ENCODE measurements around the gene INCA1. TPM values are rescaled to one million over a fixed set of nuclear protein-coding genes. Genes with fewer than 3 reads are reported as not detected.

The INCA1 gene
- total and polyA plus RNA-seq, 2 experiments from 2014 or later: 2.7 to 4.1 TPM

- Histone ChIP-seq H3K9me3 (ENCODE audit: low read depth) (no peaks in the 10 kb centered on the region), H3K36me3 (replicated peaks; ENCODE audit: insufficient read depth, low read depth) (no peaks in the 10 kb centered on the region), H3K4me1 (ENCODE audit: insufficient read depth) (no peaks in the 10 kb centered on the region), H3K4me2 (no peak overlapping the region), H3K27me3 (no peaks in the 10 kb centered on the region), H4K20me1 (ENCODE audit: insufficient read depth, poor library complexity, severe bottlenecking) (no peaks in the 10 kb centered on the region), H3K9me2 (replicated peaks; ENCODE audit: insufficient read depth) (no peaks in the 10 kb centered on the region), H3K27ac (no peak overlapping the region), H2AFZ (no peak overlapping the region), H3K79me2 (no peaks in the 10 kb centered on the region), H3K4me3 (no peak overlapping the region)
- no peak for DNase-seq (ENCODE audit: low spot score)
- 91% methylated on average over 6 of the region's 6 CpGs for WGBS (ENCODE audit: low lambda C conversion rate, missing lambda C conversion rate)
- no peak for TF ChIP-seq EZH2phosphoT487 (IDR thresholded peaks at IDR 0.05; ENCODE audit: low read depth, severe bottlenecking, unreplicated experiment)
- no peak for TF ChIP-seq CTCF (IDR thresholded peaks at IDR 0.05; ENCODE audit: poor library complexity)
- TF ChIP-seq EZH2 (IDR thresholded peaks at IDR 0.05; ENCODE audit: borderline replicate concordance): no peak
Measured at GRCh38 chr17:5011928-5012327, 14.6 kb upstream of the INCA1 start.

GRCh38 chr17:5003214-5003867 is 6.0 kb upstream of the INCA1 start:
- Histone ChIP-seq H3K79me2 (peaks cover 24% of the 10 kb centered on the region), H2AFZ (no peak overlapping the region), H3K4me3 (no peak overlapping the region), H3K27me3 (no peaks in the 10 kb centered on the region), H3K9me3 (ENCODE audit: low read depth) (no peaks in the 10 kb centered on the region), H4K20me1 (ENCODE audit: insufficient read depth, poor library complexity, severe bottlenecking) (peaks cover 12% of the 10 kb centered on the region), H3K9me2 (replicated peaks; ENCODE audit: insufficient read depth) (no peaks in the 10 kb centered on the region), H3K4me2 (no peak overlapping the region), H3K36me3 (replicated peaks; ENCODE audit: insufficient read depth, low read depth) (no peaks in the 10 kb centered on the region), H3K4me1 (ENCODE audit: insufficient read depth) (peaks cover 13% of the 10 kb centered on the region), H3K27ac (no peak overlapping the region)
- no peak for DNase-seq (ENCODE audit: low spot score)
- 96% methylated on average over 17 of the region's 18 CpGs for WGBS (ENCODE audit: low lambda C conversion rate, missing lambda C conversion rate)
- TF ChIP-seq CTCF (IDR thresholded peaks at IDR 0.05; ENCODE audit: poor library complexity) (no peak), EZH2 (IDR thresholded peaks at IDR 0.05; ENCODE audit: borderline replicate concordance) (no peak), EZH2phosphoT487 (IDR thresholded peaks at IDR 0.05; ENCODE audit: low read depth, severe bottlenecking, unreplicated experiment) (no peak)

GRCh38 chr17:5002121-5002788 is 4.9 kb upstream of the INCA1 start:
- TF ChIP-seq EZH2phosphoT487 (IDR thresholded peaks at IDR 0.05; ENCODE audit: low read depth, severe bottlenecking, unreplicated experiment) (no peak), CTCF (IDR thresholded peaks at IDR 0.05; ENCODE audit: poor library complexity) (no peak), EZH2 (IDR thresholded peaks at IDR 0.05; ENCODE audit: borderline replicate concordance) (no peak)
- H3K4me3 ChIP-seq: no peak overlapping the region
- peaks cover 28% of the 10 kb centered on the region for H3K79me2 ChIP-seq
- no peaks in the 10 kb centered on the region for H3K36me3 ChIP-seq (replicated peaks; ENCODE audit: insufficient read depth, low read depth)
- H2AFZ ChIP-seq: no peak overlapping the region
- no peaks in the 10 kb centered on the region for H3K9me2 ChIP-seq (replicated peaks; ENCODE audit: insufficient read depth)
- no peak for DNase-seq (ENCODE audit: low spot score)
- WGBS (ENCODE audit: low lambda C conversion rate, missing lambda C conversion rate): 98% methylated on average over 20 of the region's 20 CpGs
- no peak overlapping the region for H3K4me2 ChIP-seq
- peaks cover 13% of the 10 kb centered on the region for H3K4me1 ChIP-seq (ENCODE audit: insufficient read depth)
- H3K27me3 ChIP-seq: no peaks in the 10 kb centered on the region
- H3K27ac ChIP-seq: no peak overlapping the region
- no peaks in the 10 kb centered on the region for H3K9me3 ChIP-seq (ENCODE audit: low read depth)
- H4K20me1 ChIP-seq (ENCODE audit: insufficient read depth, poor library complexity, severe bottlenecking): peaks cover 12% of the 10 kb centered on the region

Data from hepatocyte (in vitro differentiated cells).